ENCODE results near the gene C1S. TPM values are rescaled to one million over a fixed set of nuclear protein-coding genes. Genes with fewer than 3 reads are reported as not detected.

The C1S gene
- total RNA-seq, 1 donor, result 0.81 TPM

GRCh38 chr12:7073946-7074345, 13.4 kb downstream of the C1S start:
- peak in 1 of 3 donors; percentile 60 for DNase-seq (ENCODE audit: low read depth in 2 of 3, low spot score in 2 of 3)

DNA sequence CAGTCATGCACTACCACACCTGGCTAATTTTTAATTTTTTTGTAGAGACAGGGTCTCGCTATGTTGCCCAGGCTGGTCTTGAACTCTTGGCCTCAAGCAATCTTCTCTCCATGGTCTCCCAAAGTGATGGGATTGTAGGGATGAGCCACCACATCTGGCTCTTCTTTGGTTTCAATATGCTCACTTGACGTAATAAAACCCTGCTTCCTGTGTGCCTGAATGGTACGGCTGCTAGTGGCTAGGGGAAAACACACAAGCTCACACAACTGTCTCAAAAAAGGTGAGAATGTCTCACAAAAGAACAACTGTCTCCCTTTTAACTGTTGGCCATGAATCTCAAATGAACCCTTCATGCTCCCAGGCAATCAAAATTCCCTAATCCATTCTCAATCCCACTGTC, 15.0 kb downstream of the C1S start:
- DNase-seq (ENCODE audit: low read depth in 2 of 3, low spot score in 2 of 3), result no peak

- DNase-seq (ENCODE audit: low read depth in 2 of 3, low spot score in 2 of 3), result no peak
These were observed 15.4 kb downstream of the C1S start for GRCh38 chr12:7075939-7076338.

DNA sequence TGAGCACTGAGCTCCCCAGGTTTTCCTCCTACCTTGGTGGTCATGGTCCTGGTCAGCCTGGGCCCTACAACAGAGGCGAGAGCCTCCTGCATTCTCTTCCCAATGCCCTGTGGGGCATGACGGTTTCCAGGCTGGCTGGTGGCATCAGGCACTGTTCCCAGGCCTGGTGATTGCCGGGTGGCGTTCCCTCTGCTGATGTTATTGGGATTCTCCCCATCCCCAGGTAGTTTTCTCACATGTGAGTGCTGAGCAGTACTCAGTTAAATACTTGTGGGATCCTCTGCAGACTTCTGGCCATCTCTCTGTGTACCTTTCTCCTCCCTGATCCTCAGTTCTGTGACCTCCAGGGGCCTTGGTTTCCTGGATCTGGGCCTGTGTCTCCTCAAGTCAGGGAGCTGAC, 16.0 kb downstream of the C1S start:
- DNase-seq (ENCODE audit: low read depth in 2 of 3, low spot score in 2 of 3), result no peak

DNA sequence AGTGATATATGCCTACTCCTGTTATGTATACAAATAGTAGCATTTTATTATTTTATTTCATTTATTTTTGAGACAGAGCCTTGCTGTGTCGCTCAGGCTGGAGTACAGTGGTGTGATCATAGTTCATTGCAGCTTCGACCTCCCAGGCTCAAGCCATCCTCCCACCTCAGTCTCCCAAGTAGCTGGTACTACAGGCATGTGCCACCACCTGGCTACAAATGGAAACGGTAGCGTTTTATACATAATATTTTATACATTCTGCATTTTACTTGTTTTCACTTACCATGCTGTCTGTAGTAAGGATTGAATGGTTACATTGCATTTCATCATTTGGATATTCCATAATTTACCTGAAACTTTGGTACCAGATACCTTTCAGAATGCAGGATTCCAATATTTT, 17.6 kb downstream of the C1S start:
- peak in 1 of 3 donors; percentile 33 for DNase-seq (ENCODE audit: low read depth in 2 of 3, low spot score in 2 of 3)

- DNase-seq (ENCODE audit: low read depth in 2 of 3, low spot score in 2 of 3), result no peak
These were observed 19.3 kb downstream of the C1S start for GRCh38 chr12:7079826-7080125.

DNA sequence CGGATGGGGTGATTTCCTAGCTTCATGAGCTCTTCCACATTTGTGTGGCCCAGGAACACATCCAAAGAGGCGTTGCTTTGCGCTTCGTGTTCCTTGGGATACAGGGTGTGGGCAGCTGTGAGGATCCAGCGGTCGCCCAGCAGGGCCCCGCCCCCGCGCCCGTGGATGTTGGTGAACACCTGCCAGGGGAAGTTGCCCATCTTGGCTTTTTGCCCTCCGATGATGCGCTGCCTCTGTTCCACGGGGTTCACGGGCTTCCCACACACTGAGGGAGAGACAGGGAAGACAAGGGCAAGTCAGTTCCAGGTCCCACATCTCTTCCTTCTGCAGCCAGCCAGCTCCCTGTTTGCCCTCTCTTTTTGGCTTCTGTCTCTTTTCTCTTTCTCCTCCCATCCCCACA, 20.5 kb downstream of the C1S start:
- DNase-seq (ENCODE audit: low read depth in 2 of 3, low spot score in 2 of 3), result no peak

DNA sequence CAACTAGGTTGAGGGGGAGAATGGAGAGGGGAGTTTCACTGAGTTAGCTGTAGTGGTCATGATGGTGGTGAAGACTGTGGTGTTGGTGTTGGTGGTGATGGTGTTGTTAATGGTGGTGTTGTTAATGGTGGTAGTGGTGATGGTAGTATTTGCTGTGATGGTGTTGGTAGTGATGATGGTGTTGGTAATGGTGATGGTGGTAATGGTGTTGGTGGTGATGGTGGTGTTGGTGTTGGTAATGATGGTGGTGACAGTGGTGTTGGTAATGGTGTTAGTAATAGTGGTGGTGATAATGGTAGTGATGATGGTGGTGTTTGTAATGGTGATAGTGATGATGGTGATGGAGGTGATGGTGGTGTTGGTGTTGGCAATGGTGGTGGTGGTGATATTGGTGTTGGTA, 22.6 kb downstream of the C1S start:
- DNase-seq (ENCODE audit: low read depth in 2 of 3, low spot score in 2 of 3), result no peak

- DNase-seq (ENCODE audit: low read depth in 2 of 3, low spot score in 2 of 3), result no peak
These were observed 28.8 kb downstream of the C1S start for GRCh38 chr12:7089196-7089871.

GRCh38 chr12:7090222-7090998, 29.9 kb downstream of the C1S start:
- no peak for DNase-seq (ENCODE audit: low read depth in 2 of 3, low spot score in 2 of 3)

DNA sequence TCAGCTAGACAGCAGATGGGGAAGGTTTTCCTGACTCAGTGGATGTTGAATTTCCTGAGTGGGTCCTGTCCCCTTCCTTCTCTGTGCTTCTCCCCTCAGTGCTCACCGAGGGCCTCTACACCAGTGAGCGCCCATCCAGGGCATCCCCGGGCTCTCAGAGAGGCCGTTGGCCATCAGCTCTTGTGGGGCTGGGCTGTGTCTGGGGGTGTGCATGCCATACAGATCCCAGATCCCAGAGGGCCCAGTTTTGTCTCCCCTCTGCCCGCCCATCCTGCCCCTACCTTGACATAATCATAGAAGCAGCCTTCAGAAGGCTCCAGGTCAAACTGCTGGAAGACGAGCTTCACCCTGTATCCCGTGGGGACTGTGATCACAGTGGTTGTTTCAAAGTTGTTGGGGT, 30.7 kb downstream of the C1S start:
- DNase-seq (ENCODE audit: low read depth in 2 of 3, low spot score in 2 of 3), result no peak

- DNase-seq (ENCODE audit: low read depth in 2 of 3, low spot score in 2 of 3), result no peak
These were observed 31.2 kb downstream of the C1S start for GRCh38 chr12:7091660-7092228.

GRCh38 chr12:7092229-7092985, 31.9 kb downstream of the C1S start, which contains the start of gene C1R:
TSS of gene C1R (minus strand) at chr12:7092445. CDS start at chr12:7092388, 57 bp downstream.
- peak; percentile 40 to 80 (median 55) for DNase-seq (ENCODE audit: low read depth in 2 of 3, low spot score in 2 of 3)

GRCh38 chr12:7092986-7093460, 32.5 kb downstream of the C1S start:
- no peak for DNase-seq (ENCODE audit: low read depth in 2 of 3, low spot score in 2 of 3)

DNA sequence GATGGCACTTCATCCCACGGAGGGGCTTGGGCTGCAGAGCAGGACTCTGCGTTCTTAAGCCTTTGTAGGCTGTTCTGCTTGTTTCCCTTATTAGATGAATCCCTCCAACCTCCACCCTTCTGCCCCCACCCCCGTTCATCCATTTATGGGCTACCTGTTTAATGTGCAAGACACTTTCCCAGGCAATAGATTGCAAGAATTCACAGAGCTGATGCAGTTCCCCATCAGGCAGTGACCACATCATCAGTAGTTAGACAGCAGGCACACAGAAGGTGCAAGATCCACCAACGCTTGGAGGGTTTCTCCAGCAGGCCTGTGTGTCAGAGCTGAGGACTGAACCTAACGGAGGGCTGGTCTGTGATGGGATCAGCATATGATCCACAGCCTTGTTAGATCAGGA, 33.0 kb downstream of the C1S start:
- DNase-seq (ENCODE audit: low read depth in 2 of 3, low spot score in 2 of 3), result no peak

DNA sequence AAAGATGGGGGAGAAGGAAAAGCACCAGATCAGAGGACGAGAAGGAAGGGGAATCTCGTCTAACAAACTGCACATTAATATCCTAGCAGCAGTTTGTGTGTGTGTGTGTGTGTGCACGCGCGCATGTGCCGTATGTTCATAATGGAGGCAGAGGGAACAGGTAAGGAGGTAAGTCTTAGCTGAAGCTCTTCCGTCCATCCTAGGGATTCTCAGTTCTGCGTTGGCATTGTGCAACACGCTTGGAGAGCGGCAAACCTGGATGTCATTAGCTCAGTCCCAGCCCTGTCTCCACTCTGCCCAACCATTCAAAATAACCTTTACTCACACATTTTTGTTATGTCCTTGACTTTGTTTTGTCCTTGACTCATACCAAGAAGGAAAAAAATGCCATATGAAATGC, 33.4 kb downstream of the C1S start:
- DNase-seq (ENCODE audit: low read depth in 2 of 3, low spot score in 2 of 3), result no peak

- no peak for DNase-seq (ENCODE audit: low read depth in 2 of 3, low spot score in 2 of 3)
These were observed 35.8 kb downstream of the C1S start for GRCh38 chr12:7096006-7096932.

- no peak for DNase-seq (ENCODE audit: low read depth in 2 of 3, low spot score in 2 of 3)
These were observed 36.5 kb downstream of the C1S start for GRCh38 chr12:7096979-7097378.

DNA sequence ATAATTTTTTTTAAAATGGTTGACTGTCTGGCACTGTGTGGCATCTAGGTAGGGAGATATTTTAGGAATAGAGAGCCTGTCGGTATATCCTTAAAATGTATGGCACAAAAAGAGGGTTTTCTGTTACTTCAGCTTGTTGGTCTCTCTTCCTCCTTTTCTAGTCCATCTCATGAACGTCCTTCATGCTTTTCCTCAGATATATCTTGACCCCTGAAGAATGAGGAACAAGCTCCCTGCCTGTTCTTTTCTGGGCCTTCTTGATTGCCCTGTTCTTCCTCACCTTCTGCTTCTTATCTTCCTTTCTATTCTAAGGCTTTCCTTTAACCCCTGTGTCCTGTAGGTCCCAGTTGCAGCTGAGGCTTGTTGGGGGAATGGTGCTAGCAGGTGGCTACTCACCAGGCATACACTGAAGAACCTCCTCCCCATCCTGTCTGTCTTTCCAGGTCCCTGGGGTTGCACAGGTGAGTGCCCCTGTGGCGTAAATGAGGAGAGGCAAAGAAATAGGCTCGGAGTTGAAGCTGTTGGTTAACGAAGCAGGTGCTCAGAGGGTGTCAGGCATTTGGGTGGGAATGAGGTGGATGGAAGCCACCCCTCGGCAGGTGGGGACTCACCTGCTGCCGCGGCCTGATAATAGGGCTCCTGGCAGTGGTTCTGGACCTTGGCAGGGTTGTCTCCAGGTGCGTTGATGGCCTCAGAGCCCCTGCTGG, 38.9 kb downstream of the C1S start:
- DNase-seq (ENCODE audit: low read depth in 2 of 3, low spot score in 2 of 3), result no peak

GRCh38 chr12:7100239-7100638, 39.7 kb downstream of the C1S start:
- no peak for DNase-seq (ENCODE audit: low read depth in 2 of 3, low spot score in 2 of 3)
